Bone marrow (tissue), 2 donors: ENCODE results near the gene LRRC4C.

ENCODE experiments used
- DNase-seq, 2 donors: peaks; one replicate each; lab custom pipeline; 2025; lab: John Stamatoyannopoulos, UW

LRRC4C gene

GRCh38 chr11:40370821-40371616 is 1088.4 kb downstream of the LRRC4C start:
- no peak for DNase-seq

- no peak for DNase-seq
Measured at GRCh38 chr11:40360206-40360798, 1099.2 kb downstream of the LRRC4C start.

- DNase-seq, result no peak
Measured at GRCh38 chr11:40354121-40354520, 1105.3 kb downstream of the LRRC4C start.

- DNase-seq, result no peak
Measured at GRCh38 chr11:40340911-40341310, 1118.5 kb downstream of the LRRC4C start.

GRCh38 chr11:40338739-40339138 is 1120.7 kb downstream of the LRRC4C start:
- no peak for DNase-seq

- DNase-seq, result no peak
Measured at GRCh38 chr11:40338062-40338461, 1121.4 kb downstream of the LRRC4C start.

GRCh38 chr11:40337118-40337517 is 1122.3 kb downstream of the LRRC4C start:
- DNase-seq, result no peak

- no peak for DNase-seq
Measured at GRCh38 chr11:40328890-40329614, 1130.4 kb downstream of the LRRC4C start.

GRCh38 chr11:40323241-40323640 is 1136.2 kb downstream of the LRRC4C start:
- no peak for DNase-seq

- no peak for DNase-seq
Measured at GRCh38 chr11:40321537-40321936, 1137.9 kb downstream of the LRRC4C start.

- no peak for DNase-seq
Measured at GRCh38 chr11:40316171-40316570, 1143.3 kb downstream of the LRRC4C start.

- no peak for DNase-seq
Measured at GRCh38 chr11:40315122-40315521, 1144.3 kb downstream of the LRRC4C start.

- DNase-seq, result no peak
Measured at GRCh38 chr11:40314327-40314726, 1145.1 kb downstream of the LRRC4C start.

GRCh38 chr11:40306938-40307548 is 1152.4 kb downstream of the LRRC4C start:
- no peak for DNase-seq

- no peak for DNase-seq
Measured at GRCh38 chr11:40302669-40303068, 1156.8 kb downstream of the LRRC4C start.

GRCh38 chr11:40295466-40295865 is 1164.0 kb downstream of the LRRC4C start:
- DNase-seq, result no peak

- DNase-seq, result no peak
Measured at GRCh38 chr11:40294741-40295140, 1164.7 kb downstream of the LRRC4C start.

GRCh38 chr11:40294349-40294735 is 1165.1 kb downstream of the LRRC4C start:
- no peak for DNase-seq

- DNase-seq, result peak in 1 of 2 donors; percentile 11
Measured at GRCh38 chr11:40293655-40294348, 1165.7 kb downstream of the LRRC4C start.

GRCh38 chr11:40292721-40293508 is 1166.5 kb downstream of the LRRC4C start:
- no peak for DNase-seq

GRCh38 chr11:40291741-40292140 is 1167.7 kb downstream of the LRRC4C start:
- DNase-seq, result no peak
